HG03196 (cell line): Measurements from ENCODE around the gene RAB18.
"Not testable (repeated sequence)": the region's sequence is repeated elsewhere in the genome, so short reads cannot be mapped to it uniquely, and the experiment has no call there.

Experiments
- ATAC-seq: cut with Tn5 transposase; IDR thresholded peaks from one replicate; pipeline ENCODE4 v1.9.1; 2021; ENCODE audit not compliant: unreplicated experiment

Gene RAB18

GRCh38 chr10:27504007-27504807 is at the start of gene RAB18:
TSS of gene RAB18 (plus strand) at chr10:27504304. CDS start at chr10:27504370, 66 bp downstream.
- ATAC-seq, result peak; percentile 98

DNA sequence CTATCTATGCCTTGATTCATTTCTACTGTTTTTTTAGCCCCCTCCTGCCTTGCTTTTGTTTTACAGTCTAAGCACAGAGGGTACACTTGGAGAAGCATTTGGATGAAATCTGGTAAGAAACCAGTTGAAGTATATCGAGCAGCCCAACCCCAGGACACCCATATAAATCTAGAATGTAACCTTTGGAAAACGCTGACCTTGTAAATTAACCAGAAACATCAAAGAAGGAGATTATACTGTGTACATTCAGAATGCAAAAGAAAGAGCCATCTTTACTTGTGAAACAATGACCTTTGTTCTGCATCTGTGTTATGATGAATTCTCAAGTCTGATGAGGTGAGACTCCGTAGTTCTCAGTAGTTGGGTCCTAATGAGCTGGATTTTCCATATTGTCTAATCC is 49.3 kb upstream of the RAB18 start:
- no peak for ATAC-seq

GRCh38 chr10:27457261-27457945 is 46.7 kb upstream of the RAB18 start:
- ATAC-seq, result no peak

GRCh38 chr10:27457966-27458365 is 46.1 kb upstream of the RAB18 start:
- no peak for ATAC-seq

DNA sequence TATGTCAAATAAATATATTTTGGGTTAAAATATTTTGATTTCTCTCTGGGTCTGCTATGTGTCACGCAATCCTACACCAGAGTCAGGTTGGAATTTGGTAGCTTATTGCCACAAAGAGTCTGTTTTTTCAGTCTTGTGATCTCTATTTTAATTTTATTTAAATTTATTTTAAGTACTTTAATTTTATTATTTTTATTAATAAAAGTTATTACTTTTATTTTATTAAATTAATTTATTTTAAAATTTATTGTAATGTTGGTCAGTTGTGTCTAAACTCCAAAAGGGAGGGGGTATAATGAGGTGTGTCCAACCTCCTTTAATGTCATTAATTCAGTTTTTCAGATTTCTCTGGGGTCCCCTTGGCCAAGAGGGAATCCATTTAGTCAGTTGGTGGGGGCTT is 42.8 kb upstream of the RAB18 start:
- no peak for ATAC-seq

DNA sequence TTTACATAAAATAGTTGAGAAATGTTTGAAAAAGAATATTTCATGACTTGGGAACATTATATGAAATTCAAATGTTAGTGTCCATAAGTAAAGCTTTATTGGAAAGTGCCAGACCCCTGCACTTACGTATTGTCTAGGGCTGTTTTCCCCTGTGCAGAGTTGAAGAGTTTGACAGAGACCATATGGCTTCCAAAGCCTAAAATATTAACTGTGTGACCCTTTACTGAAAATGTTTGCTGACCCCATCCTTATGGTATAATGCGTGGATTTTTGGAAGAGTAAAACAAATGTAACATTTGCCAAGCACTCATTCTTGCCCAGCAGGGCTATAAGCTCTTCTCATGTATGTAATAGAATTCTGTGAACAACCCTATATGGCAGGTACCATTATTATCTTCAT is 40.1 kb upstream of the RAB18 start:
- ATAC-seq, result no peak

- ATAC-seq, result peak; percentile 64
These were observed 39.1 kb upstream of the RAB18 start for GRCh38 chr10:27464993-27465392.

GRCh38 chr10:27465596-27465995 is 38.5 kb upstream of the RAB18 start:
- ATAC-seq, result not testable (repeated sequence)

GRCh38 chr10:27470885-27471284 is 33.2 kb upstream of the RAB18 start:
- ATAC-seq, result no peak

DNA sequence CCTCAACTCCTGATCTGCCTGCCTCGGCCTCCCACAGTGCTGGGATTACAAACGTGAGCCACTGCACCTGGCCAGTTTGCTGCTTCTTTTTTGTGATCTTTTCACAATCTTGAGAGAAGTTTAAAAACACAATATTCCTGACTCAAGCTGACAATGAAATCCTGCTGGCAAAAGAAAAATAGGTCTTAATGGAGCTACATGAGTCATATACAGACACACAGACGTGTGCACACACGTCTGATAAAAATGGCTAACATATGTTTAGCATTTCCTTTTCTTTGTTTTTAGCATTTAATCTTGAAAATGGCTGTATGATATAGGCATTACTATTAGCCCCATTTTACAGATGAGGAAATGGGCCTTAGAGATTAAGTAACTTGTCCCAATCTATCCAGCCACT is 29.4 kb upstream of the RAB18 start:
- ATAC-seq, result no peak

DNA sequence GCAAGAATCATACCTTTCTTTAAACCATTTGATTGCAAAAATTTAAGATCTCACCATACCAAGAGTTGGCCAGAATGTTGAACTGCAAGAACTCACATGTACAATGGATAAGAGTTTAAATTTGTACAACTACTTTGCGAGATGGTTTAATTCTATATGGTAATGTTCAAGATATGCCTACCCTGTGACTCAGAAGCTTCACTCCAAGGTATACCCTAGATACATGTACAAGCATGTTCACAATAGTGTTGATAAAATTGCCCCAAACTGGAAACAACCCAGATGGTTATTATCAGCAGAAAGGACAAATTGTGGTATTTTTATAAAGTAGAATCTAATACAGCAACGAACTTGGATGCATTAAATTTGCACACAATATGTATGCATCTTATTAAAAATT is 25.1 kb upstream of the RAB18 start:
- no peak for ATAC-seq

DNA sequence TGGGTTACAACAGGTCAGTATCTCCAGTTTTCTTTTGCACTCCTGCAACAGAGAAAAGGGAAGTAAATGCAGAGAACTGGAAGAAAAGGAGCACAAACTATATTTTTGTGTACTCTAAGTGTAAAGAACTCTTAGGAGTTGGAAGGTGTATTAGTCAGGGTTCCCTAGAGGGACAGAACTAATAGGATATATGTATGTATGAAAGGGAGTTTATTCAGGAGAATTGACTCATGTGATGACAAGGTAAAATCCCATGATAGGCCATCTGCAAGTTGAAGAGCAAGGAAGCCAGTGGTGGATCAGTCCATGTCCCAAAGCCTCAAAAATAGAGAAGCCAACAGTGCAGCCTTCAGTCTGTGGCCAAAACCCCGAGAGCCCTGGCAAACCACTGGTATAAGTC is 22.6 kb upstream of the RAB18 start:
- ATAC-seq, result no peak

- no peak for ATAC-seq
These were observed 20.8 kb upstream of the RAB18 start for GRCh38 chr10:27482984-27483956.

GRCh38 chr10:27485368-27485767 is 18.7 kb upstream of the RAB18 start:
- no peak for ATAC-seq

- no peak for ATAC-seq
These were observed 18.1 kb upstream of the RAB18 start for GRCh38 chr10:27485986-27486385.

GRCh38 chr10:27490807-27491206 is 13.3 kb upstream of the RAB18 start:
- ATAC-seq, result no peak

- no peak for ATAC-seq
These were observed 9.8 kb upstream of the RAB18 start for GRCh38 chr10:27494116-27494805.

- ATAC-seq, result no peak
These were observed 8.0 kb upstream of the RAB18 start for GRCh38 chr10:27496137-27496536.

DNA sequence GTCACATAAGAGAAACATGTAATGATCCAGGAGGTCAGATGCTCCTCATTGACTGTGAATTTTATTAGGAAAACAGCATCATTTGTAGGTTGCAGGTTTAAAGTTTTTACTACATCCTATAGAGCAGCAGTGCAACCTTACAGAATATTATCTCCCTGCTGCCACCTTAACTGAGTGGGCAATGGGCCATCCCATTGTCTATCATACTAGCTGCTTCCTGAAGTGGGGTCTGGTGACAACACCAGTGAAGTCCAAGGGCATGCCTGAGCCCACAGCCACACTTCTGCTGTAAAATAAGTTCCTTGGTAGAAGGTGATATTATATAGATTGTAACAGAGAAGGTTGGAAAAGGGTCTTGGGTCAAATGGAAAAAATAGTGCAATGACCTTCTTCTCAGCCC is 4.0 kb upstream of the RAB18 start:
- no peak for ATAC-seq

- ATAC-seq, result no peak
These were observed 3.2 kb upstream of the RAB18 start for GRCh38 chr10:27500886-27501285.

DNA sequence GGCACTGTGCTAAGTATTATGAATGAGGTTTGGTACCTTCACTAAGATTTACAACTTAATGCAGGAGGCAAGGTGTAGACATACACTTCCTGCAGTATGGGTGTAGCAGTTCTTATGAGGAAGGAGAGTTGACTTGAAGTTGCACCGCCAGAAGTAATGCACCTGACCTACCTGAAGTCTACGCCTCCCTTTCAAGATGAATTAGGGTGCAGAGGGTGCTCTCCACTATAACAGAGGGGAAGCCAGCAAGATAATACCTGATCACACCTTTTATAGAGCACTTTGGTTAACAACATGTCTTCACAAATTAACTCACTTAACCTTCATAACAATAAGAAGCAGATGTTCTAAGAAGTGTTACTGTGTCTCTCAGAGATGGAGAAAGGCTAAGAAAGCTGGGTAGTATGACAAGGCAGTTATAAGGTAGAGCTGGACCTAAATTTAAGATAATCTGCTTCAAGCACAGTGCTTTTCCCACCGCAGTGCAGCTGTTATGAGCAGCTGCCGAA is 552 bp upstream of the RAB18 start:
- ATAC-seq, result no peak
